H9 (cell line): ENCODE results near the gene RBSN. TPM values are rescaled to one million over a fixed set of nuclear protein-coding genes. Genes with fewer than 3 reads are reported as not detected.

Experiments
- DNase-seq: peaks from one replicate; pipeline ENCODE4 v3.0.0-alpha.2; 2017
- H2AFZ ChIP-seq: one replicate; pipeline ENCODE4 v1.6.1; 2013; ENCODE audit warnings: mild to moderate bottlenecking, low read length, control low read depth, moderate library complexity
- H2AK5ac ChIP-seq: 2 replicates; pipeline ENCODE4 v1.6.1; 2013; ENCODE audit warnings: low read length, control low read depth, mixed read lengths; ENCODE audit not compliant: insufficient read length
- H2BK120ac ChIP-seq: one replicate; pipeline ENCODE4 v1.6.1; 2013; ENCODE audit warnings: low read depth, mild to moderate bottlenecking, low read length, control low read depth, inconsistent platforms; ENCODE audit not compliant: poor library complexity, severe bottlenecking
- H2BK12ac ChIP-seq: 2 replicates; pipeline ENCODE4 v1.6.1; 2013; ENCODE audit warnings: low read length, control low read depth, mixed read lengths, low read depth; ENCODE audit not compliant: insufficient read length
- H2BK15ac ChIP-seq: 2 replicates; pipeline ENCODE4 v1.6.1; 2013; ENCODE audit warnings: low read depth, low read length, control low read depth
- H2BK20ac ChIP-seq: one replicate; pipeline ENCODE4 v1.6.1; 2013; ENCODE audit warnings: low read depth, mild to moderate bottlenecking, low read length, control low read depth, inconsistent platforms; ENCODE audit not compliant: poor library complexity, severe bottlenecking
- H2BK5ac ChIP-seq: 2 replicates; pipeline ENCODE4 v1.6.1; 2013; ENCODE audit warnings: low read length, control low read depth, mixed read lengths; ENCODE audit not compliant: insufficient read length
- H3K14ac ChIP-seq: 2 replicates; pipeline ENCODE4 v1.6.1; 2013; ENCODE audit warnings: low read length, control low read depth; ENCODE audit not compliant: insufficient read depth
- H3K18ac ChIP-seq: 2 replicates; pipeline ENCODE4 v1.6.1; 2013; ENCODE audit warnings: low read depth, mild to moderate bottlenecking, mixed read lengths, low read length, control low read depth; ENCODE audit not compliant: insufficient read length
- H3K23ac ChIP-seq: 2 replicates; pipeline ENCODE4 v1.6.1; 2013; ENCODE audit warnings: low read length, control low read depth, mixed read lengths, low read depth; ENCODE audit not compliant: insufficient read length
- H3K23me2 ChIP-seq: 2 replicates; pipeline ENCODE4 v1.6.1; 2013; ENCODE audit warnings: low read depth, mild to moderate bottlenecking, mixed read lengths, low read length, control low read depth; ENCODE audit not compliant: insufficient read length, poor library complexity, severe bottlenecking
- H3K27ac ChIP-seq: 2 replicates; pipeline ENCODE4 v1.5.1; 2013; ENCODE audit warnings: low read length, control low read depth, mixed read lengths, low read depth; ENCODE audit not compliant: insufficient read length
- H3K27me3 ChIP-seq: 2 replicates; pipeline ENCODE4 v1.6.1; 2013; ENCODE audit warnings: low read length, control low read depth, inconsistent platforms; ENCODE audit not compliant: insufficient read depth
- H3K4ac ChIP-seq: 2 replicates; pipeline ENCODE4 v1.6.1; 2013; ENCODE audit warnings: low read depth, mild to moderate bottlenecking, control low read depth, inconsistent platforms, low read length, moderate library complexity
- H3K4me1 ChIP-seq: 2 replicates; pipeline ENCODE4 v1.6.1; 2013; ENCODE audit warnings: low read length, control low read depth, inconsistent platforms; ENCODE audit not compliant: insufficient read depth
- H3K4me2 ChIP-seq: 2 replicates; pipeline ENCODE4 v1.6.1; 2013; ENCODE audit warnings: low read length, control low read depth, mixed read lengths; ENCODE audit not compliant: insufficient read length, insufficient read depth
- H3K56ac ChIP-seq: 2 replicates; pipeline ENCODE4 v1.6.1; 2013; ENCODE audit warnings: low read depth, mild to moderate bottlenecking, mixed read lengths, low read length, control low read depth; ENCODE audit not compliant: insufficient read length
- H3K79me1 ChIP-seq: 2 replicates; pipeline ENCODE4 v1.6.1; 2013; ENCODE audit warnings: low read depth, mild to moderate bottlenecking, moderate library complexity, low read length, control low read depth, inconsistent platforms; ENCODE audit not compliant: insufficient read depth, poor library complexity, severe bottlenecking
- H3K79me2 ChIP-seq: 2 replicates; pipeline ENCODE4 v1.6.1; 2013; ENCODE audit warnings: low read length, control low read depth, inconsistent platforms; ENCODE audit not compliant: insufficient read depth
- H3K9ac ChIP-seq: 2 replicates; pipeline ENCODE4 v1.6.1; 2013; ENCODE audit warnings: low read length, control low read depth, mixed read lengths; ENCODE audit not compliant: insufficient read length; ENCODE audit errors: extremely low read depth
- H3K9me3 ChIP-seq: one replicate; pipeline ENCODE4 v1.6.1; 2013; ENCODE audit warnings: low read depth, low read length, inconsistent platforms; ENCODE audit not compliant: control insufficient read depth
- H3T11ph ChIP-seq: one replicate; pipeline ENCODE4 v1.6.1; 2013; ENCODE audit warnings: mild to moderate bottlenecking, low read length, control low read depth, inconsistent platforms
- H4K20me1 ChIP-seq: one replicate; pipeline ENCODE4 v1.6.1; 2013; ENCODE audit not compliant: control insufficient read depth, insufficient read length, insufficient read depth
- H4K5ac ChIP-seq: 2 replicates; pipeline ENCODE4 v1.6.1; 2013; ENCODE audit warnings: low read depth, mild to moderate bottlenecking, mixed read lengths, low read length, control low read depth; ENCODE audit not compliant: insufficient read length
- H4K8ac ChIP-seq: replicated peaks from 2 replicates; pipeline ENCODE4 v1.6.1; 2013; ENCODE audit warnings: low read length, control low read depth, mixed read lengths, low read depth; ENCODE audit not compliant: insufficient read length
- H4K91ac ChIP-seq: 2 replicates; pipeline ENCODE4 v1.6.1; 2013; ENCODE audit warnings: low read depth, mild to moderate bottlenecking, moderate library complexity, mixed read lengths, low read length, control low read depth; ENCODE audit not compliant: insufficient read length
- H3K27ac Mint-ChIP-seq, 3 experiments: 2 replicates in 2 of 3; 3 replicates in 1 of 3; pipeline ENCODE4 v1.8.0; 2020 to 2021; ENCODE audit warnings: mixed read lengths in 3 of 3, mild to moderate bottlenecking in 1 of 3, moderate library complexity in 1 of 3
- H3K27me3 Mint-ChIP-seq: 2 replicates; pipeline ENCODE4 v1.8.0; 2021; ENCODE audit warnings: low read depth, mild to moderate bottlenecking, moderate library complexity, mixed read lengths
- H3K36me3 Mint-ChIP-seq, 3 experiments: 2 replicates in 2 of 3; 3 replicates in 1 of 3; pipeline ENCODE4 v1.8.0; 2020 to 2021; ENCODE audit warnings: low read depth in 3 of 3, mixed read lengths in 3 of 3; ENCODE audit not compliant: insufficient read depth in 1 of 3
- H3K4me1 Mint-ChIP-seq, 2 experiments: 2 replicates each; pipeline ENCODE4 v1.8.0; 2020; ENCODE audit warnings: mixed read lengths in 2 of 2
- H3K4me3 Mint-ChIP-seq, 2 experiments: 2 replicates in 1 of 2; 3 replicates in 1 of 2; pipeline ENCODE4 v1.8.0; 2020 to 2021; ENCODE audit warnings: mild to moderate bottlenecking in 2 of 2, mixed read lengths in 2 of 2, moderate library complexity in 1 of 2
- H3K9me3 Mint-ChIP-seq, 2 experiments: 2 replicates in 1 of 2; 3 replicates in 1 of 2; pipeline ENCODE4 v1.8.0; 2020; ENCODE audit warnings: mild to moderate bottlenecking in 2 of 2, mixed read lengths in 2 of 2, moderate library complexity in 1 of 2
- WGBS: extraction: QIAGEN DNeasy Blood & Tissue Kit; methylation state at CpG from one replicate; pipeline ENCODE4 v1.1.7; 2013; ENCODE audit warnings: missing lambda C conversion rate, low lambda C conversion rate, mixed read lengths; ENCODE audit not compliant: insufficient read length; ENCODE audit errors: extremely low coverage; 5-methylcytosine and 5-hydroxymethylcytosine counted together
- total RNA-seq: library from RNA; stranded (reverse); gene quantifications from 2 replicates; pipeline ENCODE4 v1.2.1, GENCODE V29; 2021
- TF ChIP-seq, protein P1 (sequence below): fragments of 200-600 bp; sonication (generic); conservative IDR thresholded peaks from 3 replicates; pipeline ENCODE4 v1.8.0; 2021; ENCODE audit warnings: antibody characterized with exemption, mild to moderate bottlenecking

The RBSN gene
- total RNA-seq, 1 experiment from 2014 or later = 16.0 TPM

DNA sequence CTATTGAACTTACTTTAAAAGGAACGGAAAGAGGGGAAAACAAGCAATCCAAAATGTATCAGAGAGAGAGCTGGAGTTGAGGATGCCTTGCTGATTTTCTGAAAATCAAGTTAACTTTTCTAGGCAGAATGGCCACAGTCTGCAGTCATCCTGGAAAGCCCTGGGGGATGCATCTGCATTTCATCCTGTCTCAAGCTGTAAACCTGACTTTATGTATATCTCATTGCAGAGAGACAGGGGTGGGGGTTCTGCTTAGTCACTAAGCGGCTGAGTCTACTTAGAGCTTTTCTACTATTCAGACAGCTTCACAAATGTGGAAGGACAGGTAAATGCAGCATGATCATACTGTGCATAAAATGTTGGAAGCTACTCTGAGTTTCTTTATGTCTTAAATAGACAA lies 75.2 kb downstream of the RBSN start:
- peaks cover 41 to 88% (median 85%) of the 10 kb centered on the region in 3 experiments for H3K36me3 Mint-ChIP-seq
- Histone ChIP-seq H2BK12ac (no peak overlapping the region), H2AFZ (no peak overlapping the region), H3K14ac (no peak overlapping the region), H3K18ac (no peak overlapping the region), H4K5ac (no peak overlapping the region), H3K56ac (no peak overlapping the region), H3K4ac (no peak overlapping the region), H2BK20ac (no peak overlapping the region), H3K27ac (no peak overlapping the region), H3K79me2 (no peaks in the 10 kb centered on the region), H2BK15ac (no peak overlapping the region), H3K4me2 (no peak overlapping the region), H3T11ph (no peak overlapping the region), H3K27me3 (no peaks in the 10 kb centered on the region), H2AK5ac (no peak overlapping the region), H3K23ac (no peak overlapping the region), H2BK120ac (no peak overlapping the region), H3K79me1 (no peaks in the 10 kb centered on the region), H3K9me3 (no peaks in the 10 kb centered on the region), H3K4me1 (peaks cover 7% of the 10 kb centered on the region), H3K9ac (no peak overlapping the region), H4K8ac (no peak overlapping the region), H4K20me1 (no peaks in the 10 kb centered on the region), H2BK5ac (no peak overlapping the region), H3K23me2 (no peaks in the 10 kb centered on the region), H4K91ac (no peak overlapping the region)
- H3K4me1 Mint-ChIP-seq = peaks cover 10 to 11% of the 10 kb centered on the region in 2 experiments
- H3K27ac Mint-ChIP-seq = no peak overlapping the region
- no peaks in the 10 kb centered on the region for H3K27me3 Mint-ChIP-seq
- DNase-seq = no peak
- TF ChIP-seq, protein P1, sequence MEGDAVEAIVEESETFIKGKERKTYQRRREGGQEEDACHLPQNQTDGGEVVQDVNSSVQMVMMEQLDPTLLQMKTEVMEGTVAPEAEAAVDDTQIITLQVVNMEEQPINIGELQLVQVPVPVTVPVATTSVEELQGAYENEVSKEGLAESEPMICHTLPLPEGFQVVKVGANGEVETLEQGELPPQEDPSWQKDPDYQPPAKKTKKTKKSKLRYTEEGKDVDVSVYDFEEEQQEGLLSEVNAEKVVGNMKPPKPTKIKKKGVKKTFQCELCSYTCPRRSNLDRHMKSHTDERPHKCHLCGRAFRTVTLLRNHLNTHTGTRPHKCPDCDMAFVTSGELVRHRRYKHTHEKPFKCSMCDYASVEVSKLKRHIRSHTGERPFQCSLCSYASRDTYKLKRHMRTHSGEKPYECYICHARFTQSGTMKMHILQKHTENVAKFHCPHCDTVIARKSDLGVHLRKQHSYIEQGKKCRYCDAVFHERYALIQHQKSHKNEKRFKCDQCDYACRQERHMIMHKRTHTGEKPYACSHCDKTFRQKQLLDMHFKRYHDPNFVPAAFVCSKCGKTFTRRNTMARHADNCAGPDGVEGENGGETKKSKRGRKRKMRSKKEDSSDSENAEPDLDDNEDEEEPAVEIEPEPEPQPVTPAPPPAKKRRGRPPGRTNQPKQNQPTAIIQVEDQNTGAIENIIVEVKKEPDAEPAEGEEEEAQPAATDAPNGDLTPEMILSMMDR = no peak
- WGBS = no CpG with 5 or more reads among the region's 2 CpGs
- H3K4me3 Mint-ChIP-seq = no peak overlapping the region
- H3K9me3 Mint-ChIP-seq = no peaks in the 10 kb centered on the region
